K562 (cell line): ENCODE data around the gene KNDC1. TPM values are rescaled to one million over a fixed set of nuclear protein-coding genes. Genes with fewer than 3 reads are reported as not detected.

Experiments used
- ATAC-seq: fragments of 200-7000 bp; cut with Tn5 transposase; 3 replicates; pipeline ENCODE4 v1.9.1; 2020; ENCODE audit warnings: moderate library complexity
- BruUV-seq: library from RNA; stranded (reverse); fragments of 400-500 nt; replicated peaks from 2 replicates; lab custom pipeline; 2021; lab: Mats Ljungman, UMichigan
- CTCF ChIA-PET: fragments of 300-600 bp; formaldehyde crosslinking; extraction: SDS; loops from one replicate; lab custom pipeline; 2021; ENCODE audit warnings: low intra/inter-chr PET ratio; lab: Yijun Ruan, JAX
- POLR2A ChIA-PET: fragments of 300-600, 350-650 bp; sonication (Branson Sonifier 250); formaldehyde crosslinking; extraction: SDS; loops from one replicate; lab custom pipeline; 2021; ENCODE audit warnings: antibody characterized with exemption, inconsistent platforms; lab: Yijun Ruan, JAX
- DNase-seq, 4 experiments: peaks; one replicate each; pipeline versions ENCODE4 v3.0.0 to v3.0.0-alpha.2; 2011 to 2018; ENCODE audit warnings: low spot score in 3 of 4, mixed read lengths in 3 of 4; ENCODE audit errors: extremely low read depth in 1 of 4
- FAIRE-seq: peaks from 2 replicates; lab custom pipeline; 2011; peaks lifted over from hg19 to GRCh38; lab: Jason Lieb, UNC
- H2AFZ ChIP-seq: 2 replicates; pipeline ENCODE4 v1.6.0; 2011; ENCODE audit warnings: low read depth, low read length, control low read depth, inconsistent platforms
- H3K27ac ChIP-seq: fragments of 200-600 bp; 3 replicates; pipeline ENCODE4 v1.8.0; 2011; ENCODE audit warnings: low read depth, mild to moderate bottlenecking, control low read depth, inconsistent platforms, low read length, moderate library complexity, mixed read lengths; ENCODE audit errors: extremely low read depth
- H3K27me3 ChIP-seq, 2 experiments: fragments of 300-600 bp in 1 of 2; 2 replicates in 1 of 2; 3 replicates in 1 of 2; pipeline versions ENCODE4 v1.6.0 to v1.8.0; 2011; ENCODE audit warnings: inconsistent platforms in 2 of 2, low read length in 2 of 2, mild to moderate bottlenecking in 1 of 2, mixed read lengths in 1 of 2, moderate library complexity in 1 of 2; ENCODE audit not compliant: control insufficient read depth in 2 of 2, insufficient read depth in 2 of 2
- H3K36me3 ChIP-seq: fragments of 300-600 bp; 3 replicates; pipeline ENCODE4 v1.8.0; 2011; ENCODE audit warnings: mild to moderate bottlenecking, low read length, inconsistent platforms; ENCODE audit not compliant: control insufficient read depth, insufficient read depth
- H3K4me1 ChIP-seq, 2 experiments: fragments of 200-600 bp in 1 of 2; replicated peaks in 1 of 2; 2 replicates in 1 of 2; 3 replicates in 1 of 2; pipeline versions ENCODE4 v1.5.1 to v1.8.0; 2011; ENCODE audit warnings: inconsistent platforms in 2 of 2, low read length in 2 of 2, mild to moderate bottlenecking in 1 of 2, mixed read lengths in 1 of 2, moderate library complexity in 1 of 2; ENCODE audit not compliant: control insufficient read depth in 2 of 2, insufficient read depth in 2 of 2
- H3K4me2 ChIP-seq: 2 replicates; pipeline ENCODE4 v1.6.1; 2011; ENCODE audit warnings: low read length, control low read depth, inconsistent platforms, mixed read lengths; ENCODE audit not compliant: insufficient read depth
- H3K4me3 ChIP-seq: fragments of 200-600 bp; sonication (generic), shearing (Covaris generic); 2 replicates; pipeline ENCODE4 v1.5.1; 2016; ENCODE audit warnings: control low read depth, inconsistent platforms
- H3K79me2 ChIP-seq: fragments of 200-600 bp; 3 replicates; pipeline ENCODE4 v1.8.0; 2011; ENCODE audit warnings: low read length, inconsistent platforms; ENCODE audit not compliant: control insufficient read depth, insufficient read depth
- H3K9ac ChIP-seq, 2 experiments: 2 replicates each; pipeline versions ENCODE4 v1.6.0 to v1.6.1; 2011; ENCODE audit warnings: low read depth in 2 of 2, low read length in 2 of 2, control low read depth in 1 of 2, inconsistent platforms in 1 of 2, mild to moderate bottlenecking in 1 of 2, mixed read lengths in 1 of 2; ENCODE audit not compliant: insufficient read depth in 1 of 2
- H3K9me1 ChIP-seq: one replicate; pipeline ENCODE4 v1.6.0; 2011; ENCODE audit warnings: inconsistent platforms, mild to moderate bottlenecking, low read length, moderate library complexity; ENCODE audit not compliant: control insufficient read depth, insufficient read depth
- H3K9me3 ChIP-seq: replicated peaks from 2 replicates; pipeline ENCODE4 v1.5.1; 2011; ENCODE audit warnings: low read depth, low read length, inconsistent platforms; ENCODE audit not compliant: control insufficient read depth, insufficient read depth
- H4K20me1 ChIP-seq: replicated peaks from 2 replicates; pipeline ENCODE4 v1.6.1; 2011; ENCODE audit warnings: low read length, inconsistent platforms, mixed read lengths; ENCODE audit not compliant: control insufficient read depth, insufficient read depth
- ASH1L ChIP-seq: fragments of 450-650 bp; IDR thresholded peaks from 2 replicates; pipeline ENCODE4 v1.6.1; 2018; ENCODE audit warnings: borderline replicate concordance, mild to moderate bottlenecking, low read depth; ENCODE audit not compliant: partially characterized antibody
- CCAR2 ChIP-seq: fragments of 200-400 bp; formaldehyde crosslinking; IDR thresholded peaks from 2 replicates; pipeline ENCODE4 v1.6.1; 2017; ENCODE audit warnings: mild to moderate bottlenecking, low read depth, low read length
- FOXJ2 ChIP-seq: fragments of 200-800 bp; sonication (Bioruptor generic); IDR thresholded peaks from 2 replicates; pipeline ENCODE4 v1.6.1; 2016; ENCODE audit warnings: missing genetic modification characterization, missing compliant biosample characterization
- HNRNPH1 ChIP-seq: fragments of 200-400 bp; formaldehyde crosslinking; optimal IDR thresholded peaks from 2 replicates; pipeline ENCODE3; 2017; ENCODE audit warnings: low read depth, mild to moderate bottlenecking, low read length, moderate library complexity
- NCOA1 ChIP-seq: fragments of 450-650 bp; IDR thresholded peaks from 2 replicates; pipeline ENCODE4 v1.6.1; 2016; ENCODE audit warnings: low read depth
- NFIC ChIP-seq: fragments of 450-650 bp; IDR thresholded peaks from 2 replicates; pipeline ENCODE4 v1.6.1; 2017; ENCODE audit warnings: mild to moderate bottlenecking, inconsistent platforms
- NR2F6 ChIP-seq: fragments of 450-650 bp; formaldehyde crosslinking; IDR thresholded peaks from 2 replicates; pipeline ENCODE4 v1.4.0; 2020; ENCODE audit warnings: mild to moderate bottlenecking
- PHB2 ChIP-seq: fragments of 450-650 bp; IDR thresholded peaks from 2 replicates; pipeline ENCODE4 v1.6.1; 2017; ENCODE audit warnings: low read depth
- RBM25 ChIP-seq: fragments of 200-400 bp; formaldehyde crosslinking; IDR thresholded peaks from 2 replicates; pipeline ENCODE4 v1.6.1; 2018; ENCODE audit warnings: low read length, low read depth, moderate library complexity; ENCODE audit not compliant: severe bottlenecking
- SMAD3 ChIP-seq: fragments of 450-650 bp; formaldehyde crosslinking; conservative IDR thresholded peaks from 2 replicates; pipeline ENCODE4 v1.4.0; 2020; ENCODE audit warnings: mild to moderate bottlenecking
- SMC3 ChIP-seq: conservative IDR thresholded peaks from 2 replicates; pipeline ENCODE4 v1.6.1; 2011; ENCODE audit warnings: low read depth, low read length, improper control_type of control experiment; ENCODE audit not compliant: insufficient read depth
- ZFP36 ChIP-seq: fragments of 150-350 bp; IDR thresholded peaks from 2 replicates; pipeline ENCODE4 v1.6.1; 2018; ENCODE audit warnings: low read length, low read depth; ENCODE audit not compliant: partially characterized antibody
- ZNF695 ChIP-seq: fragments of 450-650 bp; formaldehyde crosslinking; IDR thresholded peaks from 2 replicates; pipeline ENCODE4 v1.4.0; 2020; ENCODE audit warnings: mild to moderate bottlenecking, moderate library complexity
- ZNF75A ChIP-seq: fragments of 450-650 bp; formaldehyde crosslinking; IDR thresholded peaks from 2 replicates; pipeline ENCODE4 v1.4.0; 2020; ENCODE audit warnings: mild to moderate bottlenecking
- WGBS: fragments of 100-300 bp; shearing (Covaris generic); methylation state at CpG from one replicate; pipeline ENCODE4 v1.1.6; 2016; ENCODE audit warnings: low coverage, mixed read lengths; ENCODE audit not compliant: insufficient coverage; ENCODE audit errors: missing lambda C conversion rate; 5-methylcytosine and 5-hydroxymethylcytosine counted together
- in situ Hi-C: fragments of 300-500 bp; cut with MboI; formaldehyde crosslinking; loops from 4 replicates; pipeline ENCODE4 v1.15.0; 2018; ENCODE audit warnings: inconsistent platforms, mixed read lengths
- intact Hi-C: fragments of 100-400 bp; cut with micrococcal nuclease; formaldehyde crosslinking; loops from 2 replicates; pipeline ENCODE4 v1.14.2; 2022
- polyA plus RNA-seq, 8 experiments: library from polyadenylated mRNA; depleted of rRNA in 4 of 8; stranded (reverse) in 5 of 8; unstranded in 3 of 8; fragments of >200 nt; fragmentation: Nextera tagmentation in 2 of 8; fragmentation: Illumina TruSeq in 1 of 8; extraction: Ambion mirVana in 2 of 8; extraction: Trizol in 1 of 8; gene quantifications; 2 replicates each; pipeline versions ENCODE4 v1.2.1 to v1.2.3, GENCODE V29; 2011 to 2014; ENCODE audit warnings: inconsistent platforms in 1 of 8, missing spikeins in 1 of 8
- total RNA-seq, 7 experiments: library from RNA; depleted of rRNA in 6 of 7; stranded (reverse); fragments of >200 nt in 6 of 7; fragmentation: Illumina TruSeq in 2 of 7; extraction: Trizol in 2 of 7; gene quantifications; 2 replicates each; pipeline versions ENCODE4 v1.2.1 to v1.2.3, GENCODE V29; 2011 to 2021; ENCODE audit warnings: low replicate concordance in 1 of 7
- TF ChIP-seq, protein P1 (sequence below): sonication (generic); formaldehyde crosslinking; IDR thresholded peaks from 2 replicates; pipeline ENCODE4 v1.8.0; 2022; ENCODE audit warnings: mild to moderate bottlenecking, missing genetic modification reagents

Gene KNDC1
- total and polyA plus RNA-seq, 9 of the 15 experiments (the other 6 are each of a cell fraction or from before 2014, with no cell fraction given), result 0.07 to 0.26 (median 0.11) TPM; not detected in 6

DNA sequence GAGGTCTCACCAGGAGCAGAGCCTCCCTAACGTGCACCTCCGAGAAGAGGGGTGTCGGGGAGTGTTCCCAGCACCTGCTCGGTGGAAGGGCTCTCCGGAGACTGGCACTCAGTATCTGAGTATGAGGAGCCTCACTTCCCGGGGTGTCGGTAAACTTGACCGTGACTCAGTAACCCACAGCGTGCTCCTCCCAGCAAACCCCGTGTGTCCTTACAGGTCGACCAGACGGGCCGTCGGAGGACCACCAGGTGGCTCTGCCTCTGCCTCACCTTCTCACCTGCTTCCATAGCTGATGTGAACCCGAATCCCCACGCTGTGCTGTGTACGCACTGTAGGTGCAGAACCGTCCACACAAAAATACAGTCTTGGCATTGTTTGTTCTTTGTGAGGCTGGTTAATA is 29.0 kb upstream of the KNDC1 start:
- BruUV-seq, result no TSS peak
- intact Hi-C loops, result no loop called here

More for the DNA sequence above, 29.0 kb upstream of the KNDC1 start:
- Histone ChIP-seq H3K4me3 (no peak overlapping the region), H3K27ac (no peak overlapping the region), H3K9me1 (no peaks in the 10 kb centered on the region), H3K9ac (no peak overlapping the region), H4K20me1 (no peaks in the 10 kb centered on the region), H3K4me1 (peaks cover 0 to 28% of the 10 kb centered on the region in 2 experiments; a peak in 3 of 5 replicates), H2AFZ (no peak overlapping the region), H3K36me3 (no peaks in the 10 kb centered on the region), H3K27me3 (peaks cover 0 to 26% of the 10 kb centered on the region in 2 experiments; a peak in 3 of 5 replicates), H3K9me3 (no peaks in the 10 kb centered on the region), H3K79me2 (no peaks in the 10 kb centered on the region), H3K4me2 (no peak overlapping the region)
- ATAC-seq, result no peak
- ChIA-PET CTCF (no interaction called here), POLR2A (no interaction called here)
- WGBS, result 6% methylated on average over 15 of the region's 18 CpGs
- no peak for DNase-seq
- TF ChIP-seq PHB2 (no peak), RBM25 (no peak), HNRNPH1 (no peak), ZNF75A (CRISPR knock-in tag) (no peak), ZNF695 (CRISPR knock-in tag) (no peak), ASH1L (no peak), SMC3 (no peak), CCAR2 (no peak), NFIC (no peak), NCOA1 (no peak), ZFP36 (no peak), SMAD3 (CRISPR knock-in tag) (no peak), NR2F6 (no peak), FOXJ2 (no peak)
- TF ChIP-seq, protein P1, sequence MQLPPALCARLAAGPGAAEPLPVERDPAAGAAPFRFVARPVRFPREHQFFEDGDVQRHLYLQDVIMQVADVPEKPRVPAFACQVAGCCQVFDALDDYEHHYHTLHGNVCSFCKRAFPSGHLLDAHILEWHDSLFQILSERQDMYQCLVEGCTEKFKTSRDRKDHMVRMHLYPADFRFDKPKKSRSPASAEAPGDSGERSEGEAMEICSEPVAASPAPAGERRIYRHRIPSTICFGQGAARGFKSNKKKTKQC (CRISPR knock-in tag), result no peak
- FAIRE-seq, result no peak
- in situ Hi-C loops, result no loop called here
